HCT116 (cell line): ENCODE results near the gene CD93. TPM values are rescaled to one million over a fixed set of nuclear protein-coding genes. Genes with fewer than 3 reads are reported as not detected.

Experiments used
- ATAC-seq: fragments of 200-7000 bp; cut with Tn5 transposase; 2 replicates; pipeline ENCODE4 v1.9.1; 2020; ENCODE audit warnings: mild to moderate bottlenecking, moderate library complexity
- BruUV-seq: library from RNA; stranded (reverse); fragments of 400-500 nt; replicated peaks from 2 replicates; lab custom pipeline; 2021; lab: Mats Ljungman, UMichigan
- CTCF ChIA-PET: fragments of 300-600 bp; sonication (Branson Sonifier 250); formaldehyde crosslinking; loops from one replicate; lab custom pipeline; 2021; ENCODE audit warnings: antibody characterized with exemption; lab: Charles Lee
- POLR2A ChIA-PET: fragments of 300-600, 350-600 bp; sonication (Branson Sonifier 250); formaldehyde crosslinking; loops from one replicate; lab custom pipeline; 2021; ENCODE audit warnings: antibody characterized with exemption; lab: Charles Lee
- RAD21 ChIA-PET, 2 experiments: fragments of 300-600 bp; sonication (Branson Sonifier 250); formaldehyde crosslinking; loops; one replicate each; lab custom pipeline; 2023; ENCODE audit warnings: low total read pairs in 2 of 2; ENCODE audit not compliant: uncharacterized antibody in 2 of 2, unreplicated experiment in 2 of 2, low non-redundant PET in 1 of 2; lab: Charles Lee
- DNase-seq: peaks from one replicate; pipeline ENCODE4 v3.0.0-alpha.2; 2010; ENCODE audit warnings: low read depth, low spot score
- H2AFZ ChIP-seq: fragments of 200-600 bp; shearing (Covaris generic), sonication (generic); 2 replicates; pipeline ENCODE4 v1.6.1; 2017; ENCODE audit warnings: low read depth, mixed run types, mixed read lengths, antibody characterized with exemption, low read length; ENCODE audit not compliant: poor library complexity, severe bottlenecking
- H3K27ac ChIP-seq: 2 replicates; pipeline ENCODE4 v1.5.1; 2012; ENCODE audit warnings: low read depth, low read length
- H3K27me3 ChIP-seq: fragments of 200-600 bp; sonication (generic); 2 replicates; pipeline ENCODE4 v1.6.1; 2016; ENCODE audit warnings: mixed run types, low read length, mixed read lengths; ENCODE audit not compliant: insufficient read depth
- H3K36me3 ChIP-seq, 2 experiments: fragments of 200-500 bp in 1 of 2; fragments of 200-600 bp in 1 of 2; sonication (Bioruptor generic) in 1 of 2; sonication (generic) in 1 of 2; 2 replicates each; pipeline versions ENCODE4 v1.5.1 to v1.6.1; 2014 to 2016; ENCODE audit warnings: low read length in 2 of 2, inconsistent platforms in 1 of 2, mixed read lengths in 1 of 2, mixed run types in 1 of 2; ENCODE audit not compliant: insufficient read depth in 2 of 2, control insufficient read depth in 1 of 2
- H3K4me1 ChIP-seq, 2 experiments: fragments of 200-600 bp in 1 of 2; sonication (generic) in 1 of 2; 2 replicates each; pipeline versions ENCODE4 v1.5.1 to v1.6.1; 2012 to 2017; ENCODE audit warnings: low read length in 2 of 2, inconsistent platforms in 1 of 2, mild to moderate bottlenecking in 1 of 2, mixed read lengths in 1 of 2, mixed run types in 1 of 2, moderate library complexity in 1 of 2; ENCODE audit not compliant: insufficient read depth in 2 of 2, control insufficient read depth in 1 of 2
- H3K4me2 ChIP-seq: fragments of 200-600 bp; sonication (generic); 2 replicates; pipeline ENCODE4 v1.6.1; 2017; ENCODE audit warnings: mixed run types, low read length, mixed read lengths
- H3K4me3 ChIP-seq, 2 experiments: fragments of 200-600 bp in 1 of 2; sonication (generic) in 1 of 2; replicated peaks in 1 of 2; 2 replicates each; pipeline ENCODE4 v1.5.1; 2011 to 2016; ENCODE audit warnings: low read length in 2 of 2, control low read depth in 1 of 2, low read depth in 1 of 2, mild to moderate bottlenecking in 1 of 2, mixed read lengths in 1 of 2, mixed run types in 1 of 2
- H3K79me2 ChIP-seq: fragments of 200-600 bp; sonication (generic); 2 replicates; pipeline ENCODE4 v1.6.1; 2017; ENCODE audit warnings: mild to moderate bottlenecking, mixed run types, low read length, moderate library complexity, mixed read lengths; ENCODE audit not compliant: insufficient read depth
- H3K9ac ChIP-seq: fragments of 200-600 bp; sonication (generic); 2 replicates; pipeline ENCODE4 v1.6.1; 2016; ENCODE audit warnings: low read length, mixed read lengths
- H3K9me2 ChIP-seq: fragments of 200-600 bp; sonication (generic), shearing (Covaris generic); 2 replicates; pipeline ENCODE4 v1.6.1; 2017; ENCODE audit warnings: mixed run types, mild to moderate bottlenecking, moderate library complexity; ENCODE audit not compliant: insufficient read depth
- H3K9me3 ChIP-seq, 2 experiments: fragments of 200-500 bp in 1 of 2; fragments of 200-600 bp in 1 of 2; sonication (Bioruptor generic) in 1 of 2; sonication (generic) in 1 of 2; 2 replicates each; pipeline ENCODE4 v1.6.1; 2014 to 2017; ENCODE audit warnings: low read length in 2 of 2, mixed read lengths in 2 of 2, inconsistent platforms in 1 of 2, low read depth in 1 of 2, mild to moderate bottlenecking in 1 of 2, mixed run types in 1 of 2, moderate library complexity in 1 of 2; ENCODE audit not compliant: control insufficient read depth in 1 of 2, insufficient read depth in 1 of 2
- H4K20me1 ChIP-seq: fragments of 200-600 bp; sonication (generic), shearing (Covaris generic); 2 replicates; pipeline ENCODE4 v1.6.1; 2017; ENCODE audit warnings: mixed run types, mild to moderate bottlenecking, moderate library complexity; ENCODE audit not compliant: insufficient read depth
- CTCF ChIP-seq, 3 experiments: fragments of 200-600 bp in 1 of 3; sonication (generic) in 1 of 3; IDR thresholded peaks in 2 of 3; conservative IDR thresholded peaks in 1 of 3; 2 replicates each; pipeline ENCODE4 v1.5.1; 2012 to 2017; ENCODE audit warnings: low read depth in 2 of 3, low read length in 2 of 3, antibody characterized with exemption in 1 of 3, borderline replicate concordance in 1 of 3, control low read depth in 1 of 3, mild to moderate bottlenecking in 1 of 3, mixed read lengths in 1 of 3, mixed run types in 1 of 3, moderate library complexity in 1 of 3; ENCODE audit not compliant: insufficient read depth in 1 of 3
- RAD21 ChIP-seq: IDR thresholded peaks from 2 replicates; pipeline ENCODE4 v1.6.1; 2012; ENCODE audit warnings: low read depth, mild to moderate bottlenecking
- YY1 ChIP-seq: IDR thresholded peaks from 2 replicates; pipeline ENCODE4 v1.6.1; 2011; ENCODE audit warnings: low read length, low read depth, moderate library complexity, mild to moderate bottlenecking; ENCODE audit not compliant: insufficient replicate concordance; ENCODE audit errors: extremely low read depth
- ZBTB33 ChIP-seq: IDR thresholded peaks from 2 replicates; pipeline ENCODE4 v1.6.1; 2011; ENCODE audit warnings: mild to moderate bottlenecking, low read length, moderate library complexity; ENCODE audit not compliant: insufficient replicate concordance; ENCODE audit errors: extremely low read depth
- intact Hi-C: fragments of 100-400 bp; cut with micrococcal nuclease; formaldehyde crosslinking; loops from 2 replicates; pipeline ENCODE4 v1.10.0; 2022
- total RNA-seq: library from RNA; stranded (reverse); gene quantifications from one replicate; pipeline ENCODE4 v1.2.1, GENCODE V29; 2021; ENCODE audit not compliant: unreplicated experiment

The CD93 gene
- total RNA-seq, 1 experiment from 2014 or later: 0.07 TPM

- H2AFZ ChIP-seq: no peak overlapping the region
- H3K27me3 ChIP-seq: no peaks in the 10 kb centered on the region
- RAD21 ChIA-PET: no interaction called here
- no peak overlapping the region for H3K4me2 ChIP-seq
- H3K4me3 ChIP-seq: no peak overlapping the region
- H3K79me2 ChIP-seq: no peaks in the 10 kb centered on the region
- H3K9me2 ChIP-seq: no peaks in the 10 kb centered on the region
- intact Hi-C loops: loop anchor here (5.0 kb wide), 1 partner anchor 370 kb away; no protein-coding TSS in a partner anchor
- TF ChIP-seq CTCF (IDR thresholded peaks at IDR 0.05 in 2 of 3, conservative IDR thresholded peaks at IDR 0.05 in 1 of 3; ENCODE audit: borderline replicate concordance in 1 of 3, insufficient read depth in 1 of 3, low read depth in 2 of 3, low read length in 2 of 3) (peak; percentile 11 to 55 (median 54); a peak in 5 of 6 replicates), YY1 (no peak), RAD21 (peak; percentile 41; the same call in 1 of the 2 replicates)
- DNase-seq (no peak), ATAC-seq (peak; percentile 81)
- BruUV-seq: no TSS peak
- H3K9me3 ChIP-seq: no peaks in the 10 kb centered on the region
- no peaks in the 10 kb centered on the region for H3K36me3 ChIP-seq
- CTCF ChIA-PET: interaction anchor here (1.4 to 2.5 kb wide), 3 partner anchors 11 to 370 kb away, joined by 3 to 17 read pairs (median 6); no protein-coding TSS in a partner anchor
- no peaks in the 10 kb centered on the region; a peak in 1 of 4 replicates for H3K4me1 ChIP-seq
- POLR2A ChIA-PET: interaction anchor here (0.8 kb wide), 1 partner anchor 11 kb away, joined by 3 read pairs; no protein-coding TSS in a partner anchor
- no peak overlapping the region for H3K27ac ChIP-seq
- no peak overlapping the region for H3K9ac ChIP-seq
- H4K20me1 ChIP-seq: no peaks in the 10 kb centered on the region
Observed at GRCh38 chr20:23061734-23062561, 24.2 kb downstream of the CD93 start.

- ATAC-seq: no peak
- RAD21 ChIA-PET: no interaction called here
- Histone ChIP-seq H4K20me1 (no peaks in the 10 kb centered on the region), H3K27me3 (no peaks in the 10 kb centered on the region), H3K4me2 (no peak overlapping the region), H3K9me3 (no peaks in the 10 kb centered on the region), H2AFZ (no peak overlapping the region), H3K9ac (no peak overlapping the region), H3K4me3 (no peak overlapping the region), H3K4me1 (no peaks in the 10 kb centered on the region; a peak in 1 of 4 replicates), H3K36me3 (no peaks in the 10 kb centered on the region), H3K9me2 (no peaks in the 10 kb centered on the region), H3K27ac (no peak overlapping the region), H3K79me2 (no peaks in the 10 kb centered on the region)
- POLR2A ChIA-PET: interaction anchor here (0.8 kb wide), 1 partner anchor 10 kb away, joined by 3 read pairs; no protein-coding TSS in a partner anchor
- no peak for DNase-seq
- intact Hi-C loops: loop anchor here (5.0 kb wide), 1 partner anchor 369 kb away; no protein-coding TSS in a partner anchor
- TF ChIP-seq ZBTB33: no peak
- CTCF ChIA-PET: interaction anchor here (1.4 to 2.5 kb wide), 3 partner anchors 11 to 370 kb away, joined by 3 to 17 read pairs (median 6); no protein-coding TSS in a partner anchor
- no TSS peak for BruUV-seq
Observed at GRCh38 chr20:23061262-23061661, 24.9 kb downstream of the CD93 start.
